NCI-H446 treated with DMSO at 0.1 percent for 48 hours (cell line): ENCODE measurements around the gene BTBD10.

ENCODE experiments used
- DNase-seq: peaks from one replicate; lab custom pipeline; 2025; lab: John Stamatoyannopoulos, UW

The BTBD10 gene

DNA sequence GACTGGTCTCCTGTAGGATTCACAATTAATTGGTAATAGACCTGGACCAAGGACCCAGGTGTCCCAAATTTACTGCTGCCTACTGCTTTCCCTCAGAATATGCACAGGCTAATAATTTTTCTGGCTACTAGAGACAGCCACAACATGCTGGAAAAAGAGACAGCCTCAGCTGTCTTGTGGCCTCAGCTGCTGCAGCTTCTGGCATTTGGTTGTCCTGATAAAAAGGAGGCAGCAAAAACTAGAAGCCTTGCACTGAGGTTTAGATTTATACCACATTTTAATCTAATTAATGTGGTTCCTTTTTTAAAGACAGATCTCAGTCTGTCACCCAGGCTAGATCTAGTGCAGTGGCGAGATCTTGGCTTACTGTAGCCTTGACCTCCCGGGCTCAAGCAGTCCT lies 89.8 kb downstream of the BTBD10 start:
- no peak for DNase-seq

GRCh38 chr11:13368041-13368446 lies 95.0 kb downstream of the BTBD10 start:
- no peak for DNase-seq

GRCh38 chr11:13367115-13367514 lies 95.9 kb downstream of the BTBD10 start:
- no peak for DNase-seq

- DNase-seq = no peak
Measured at GRCh38 chr11:13366266-13367026, 96.6 kb downstream of the BTBD10 start.

- no peak for DNase-seq
Measured at GRCh38 chr11:13364388-13364787, 98.6 kb downstream of the BTBD10 start.

GRCh38 chr11:13362596-13363109 lies 100.4 kb downstream of the BTBD10 start:
- DNase-seq = no peak

- no peak for DNase-seq
Measured at GRCh38 chr11:13358596-13359270, 104.3 kb downstream of the BTBD10 start.

DNA sequence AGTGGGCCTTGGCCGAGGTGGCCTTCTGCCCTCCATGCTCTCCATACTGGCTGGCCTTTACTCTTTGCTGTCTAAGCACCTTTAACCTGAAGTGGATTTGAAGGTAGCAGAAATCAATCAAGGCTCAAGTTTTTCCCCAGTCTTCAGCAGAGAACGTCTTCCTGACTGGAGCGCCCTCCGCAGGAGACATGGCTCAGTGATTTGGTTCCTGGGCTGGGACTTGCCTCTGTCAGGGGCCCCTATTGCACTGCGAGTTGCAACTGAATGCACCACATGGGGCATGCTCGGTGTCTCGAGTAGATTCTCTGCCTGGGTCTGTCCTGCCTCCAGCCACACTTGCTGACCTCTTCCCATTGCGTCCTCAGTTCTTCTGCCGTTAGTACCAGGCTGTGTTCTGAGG lies 105.8 kb downstream of the BTBD10 start:
- DNase-seq = no peak

GRCh38 chr11:13355191-13355590 lies 107.8 kb downstream of the BTBD10 start:
- no peak for DNase-seq

- DNase-seq = no peak
Measured at GRCh38 chr11:13354335-13354734, 108.7 kb downstream of the BTBD10 start.

- no peak for DNase-seq
Measured at GRCh38 chr11:13352711-13353110, 110.3 kb downstream of the BTBD10 start.

DNA sequence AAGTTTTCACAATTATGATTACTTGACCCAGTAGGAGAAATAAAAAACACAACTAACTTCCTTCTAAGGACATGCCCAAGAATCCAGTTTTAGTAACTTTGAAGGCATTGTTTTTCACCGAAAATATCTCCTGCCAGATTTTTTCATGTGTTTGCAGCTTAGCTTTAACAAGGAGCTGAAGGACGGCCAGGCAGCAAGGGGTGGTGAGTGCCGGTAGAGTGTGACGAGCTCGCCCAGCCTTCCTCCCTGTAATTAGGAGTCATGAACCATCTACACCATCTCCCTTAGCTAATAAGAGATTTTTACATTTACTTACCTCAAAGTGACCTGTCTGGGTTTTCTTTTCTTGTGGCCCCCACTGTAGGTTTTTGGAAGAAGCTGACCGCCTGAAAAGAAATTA lies 113.4 kb downstream of the BTBD10 start:
- no peak for DNase-seq

- DNase-seq = no peak
Measured at GRCh38 chr11:13349046-13349445, 114.0 kb downstream of the BTBD10 start.

GRCh38 chr11:13348305-13348704 lies 114.7 kb downstream of the BTBD10 start:
- no peak for DNase-seq

DNA sequence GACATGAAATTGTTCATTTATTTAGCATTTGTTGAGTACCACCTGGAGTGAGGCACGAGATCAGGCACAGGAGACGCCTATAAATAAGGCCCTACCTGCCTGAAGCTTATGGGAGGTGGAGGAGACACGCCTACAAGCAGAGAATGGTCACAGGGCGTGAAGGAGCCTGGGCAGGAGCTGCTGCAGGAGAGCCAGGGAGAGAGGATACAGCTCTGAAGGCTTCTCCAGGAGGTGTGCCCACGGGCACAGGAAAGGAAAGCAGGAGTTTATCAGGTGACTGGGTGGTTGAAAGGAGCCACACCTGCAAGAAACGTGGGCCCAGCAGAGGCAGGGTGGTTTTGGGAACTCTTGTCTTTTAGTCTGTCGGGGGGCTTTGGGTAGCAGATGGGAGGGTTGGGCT lies 115.1 kb downstream of the BTBD10 start:
- no peak for DNase-seq

GRCh38 chr11:13346470-13346869 lies 116.6 kb downstream of the BTBD10 start:
- DNase-seq = no peak

- DNase-seq = no peak
Measured at GRCh38 chr11:13344818-13345217, 118.2 kb downstream of the BTBD10 start.

DNA sequence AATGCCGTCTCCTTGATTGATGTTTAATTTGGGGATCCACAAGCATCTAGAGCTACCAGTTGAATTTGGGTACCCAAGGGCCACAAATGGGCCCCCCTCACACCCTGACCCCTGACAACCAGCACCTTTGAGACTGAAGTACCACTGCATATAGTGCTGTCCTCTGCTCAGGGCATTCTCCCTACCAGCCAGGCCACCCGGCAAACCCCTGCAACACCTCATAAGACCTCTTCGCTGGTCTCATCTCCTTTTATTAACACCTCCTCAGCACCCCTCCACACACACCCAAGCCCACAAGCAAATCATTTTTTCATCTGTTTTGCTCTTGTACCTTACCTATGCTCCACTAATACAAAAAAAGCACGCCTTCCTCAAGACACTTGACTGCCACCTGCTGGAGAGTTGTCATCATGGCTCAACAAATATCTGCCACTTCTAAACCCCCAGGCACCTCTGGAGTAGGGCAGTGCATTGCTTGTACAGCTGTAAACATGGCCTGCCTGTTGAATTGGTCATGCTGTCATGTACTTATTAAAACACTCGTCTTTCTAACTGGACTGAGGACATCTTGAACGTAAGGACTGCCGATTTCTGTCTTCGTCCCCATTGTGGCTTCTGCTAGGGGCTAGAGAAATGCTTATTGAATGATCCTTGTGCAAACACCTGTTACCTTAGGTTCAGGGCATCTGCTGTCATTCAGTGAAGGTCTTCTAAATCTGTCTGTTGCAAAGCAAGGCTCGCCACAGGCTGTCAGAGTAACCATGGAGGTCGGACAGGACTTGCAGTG lies 118.9 kb downstream of the BTBD10 start:
- peak; percentile 43 for DNase-seq

DNA sequence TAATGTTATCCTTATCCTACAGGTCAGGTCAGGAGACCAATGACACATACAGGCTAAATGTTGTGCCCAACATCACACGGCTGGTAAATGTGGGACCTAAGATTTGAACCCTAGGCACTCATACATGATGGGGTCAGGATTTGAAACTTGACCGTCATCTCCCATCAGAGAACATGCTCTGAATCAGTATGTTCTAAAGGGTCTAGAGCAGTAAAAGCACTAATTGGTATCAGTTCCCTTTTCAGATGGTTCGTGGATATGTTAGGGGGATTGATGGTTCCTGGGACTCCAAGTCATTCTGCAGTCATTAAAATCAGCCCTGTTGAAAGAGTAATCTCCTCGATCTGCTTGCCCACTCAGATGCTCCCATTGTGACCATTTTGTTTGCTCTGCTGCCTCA lies 120.0 kb downstream of the BTBD10 start:
- DNase-seq = no peak

DNA sequence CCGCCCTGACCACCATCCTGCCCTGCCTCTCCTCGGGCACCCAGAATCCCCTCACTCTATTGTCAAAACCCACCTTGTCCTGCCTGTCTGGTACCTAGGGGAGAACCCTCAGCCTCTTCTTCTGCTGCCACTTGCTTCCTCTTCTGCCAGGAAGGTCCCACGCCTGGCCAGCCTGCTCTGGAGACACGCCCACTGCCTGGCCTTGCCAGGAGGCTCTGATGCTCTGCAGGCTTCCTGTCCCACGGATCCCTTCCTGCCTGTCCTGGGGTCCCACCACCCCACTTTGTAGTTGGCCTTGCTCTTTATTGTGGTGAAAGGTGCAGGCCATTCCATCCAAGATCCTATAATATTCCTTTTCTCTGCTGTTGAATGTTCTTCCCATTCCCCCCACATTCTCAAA lies 122.0 kb downstream of the BTBD10 start:
- DNase-seq = no peak

DNA sequence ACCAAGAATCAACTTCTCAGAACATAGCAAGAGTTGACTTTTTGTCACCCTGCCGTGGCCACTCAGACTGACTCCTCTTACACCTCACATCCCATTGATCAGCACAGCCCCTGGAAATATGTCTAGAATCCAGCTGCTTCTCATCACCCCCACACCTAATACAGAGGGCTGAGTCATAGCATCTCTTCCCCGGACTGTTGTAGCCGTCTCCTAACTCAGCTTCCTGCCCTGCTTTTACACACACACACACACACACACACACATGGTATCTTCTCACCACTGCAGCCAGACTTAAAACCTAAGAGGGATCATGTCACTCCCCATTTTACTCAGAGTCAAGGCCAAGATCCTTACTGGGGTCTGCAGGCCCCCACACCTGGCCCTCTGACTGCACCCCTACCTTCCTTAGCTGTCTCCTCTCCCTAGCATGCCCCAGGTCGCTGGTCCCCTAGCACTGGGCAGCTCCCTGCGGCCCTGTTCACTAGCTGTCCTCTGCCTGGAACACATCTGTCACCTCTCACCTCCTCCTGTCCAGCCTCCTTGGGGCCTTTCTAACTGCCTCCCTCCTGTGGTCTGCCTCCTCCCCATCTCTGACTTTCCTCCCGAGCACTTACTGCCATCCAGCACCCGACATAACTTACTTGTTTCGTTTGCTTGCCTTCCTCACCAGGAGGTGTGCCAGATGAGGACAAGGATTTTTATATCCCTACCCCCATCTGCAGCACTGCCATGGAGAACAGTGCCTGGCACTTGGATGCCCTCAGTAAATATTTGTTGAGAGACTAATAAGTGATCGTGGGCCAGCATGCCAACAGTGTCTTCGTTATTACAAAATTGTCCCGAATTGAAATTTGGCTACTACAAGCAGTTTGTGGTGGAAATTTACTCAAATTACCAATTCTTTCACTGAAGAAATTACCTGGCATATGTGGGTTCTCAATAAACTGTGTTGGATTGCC lies 123.5 kb downstream of the BTBD10 start:
- no peak for DNase-seq
